ENCODE data around the gene MPHOSPH6.
"Not testable (repeated sequence)": the region's sequence is repeated elsewhere in the genome, so short reads cannot be mapped to it uniquely, and the experiment has no call there.

MPHOSPH6 gene

GRCh38 chr16:82118749-82119148 lies 51.3 kb downstream of the MPHOSPH6 start:
- DNase-seq (ENCODE audit: low read depth in 2 of 2) = no peak

- no peak for DNase-seq (ENCODE audit: low read depth in 2 of 2)
Observed at GRCh38 chr16:82116535-82116934, 53.5 kb downstream of the MPHOSPH6 start.

- no peak for DNase-seq (ENCODE audit: low read depth in 2 of 2)
Observed at GRCh38 chr16:82113741-82114140, 56.3 kb downstream of the MPHOSPH6 start.

GRCh38 chr16:82111944-82112343 lies 58.1 kb downstream of the MPHOSPH6 start:
- DNase-seq (ENCODE audit: low read depth in 2 of 2) = no peak

GRCh38 chr16:82109266-82109665 lies 60.8 kb downstream of the MPHOSPH6 start:
- DNase-seq (ENCODE audit: low read depth in 2 of 2) = not testable (repeated sequence)

GRCh38 chr16:82108774-82109173 lies 61.2 kb downstream of the MPHOSPH6 start:
- DNase-seq (ENCODE audit: low read depth in 2 of 2) = no peak

- no peak for DNase-seq (ENCODE audit: low read depth in 2 of 2)
Observed at GRCh38 chr16:82108100-82108499, 61.9 kb downstream of the MPHOSPH6 start.

- no peak for DNase-seq (ENCODE audit: low read depth in 2 of 2)
Observed at GRCh38 chr16:82105107-82105506, 64.9 kb downstream of the MPHOSPH6 start.

All from stimulated activated CD8-positive, alpha-beta memory T cell treated with anti-CD3 and anti-CD28 coated beads, Interleukin-7, amount 100 ng/mL, for 1 hour (primary cell).